GM18951 (cell line): ENCODE results near the gene SEC14L5.

Experiments
- POLR2A ChIP-seq: IDR thresholded peaks from 4 replicates; pipeline ENCODE4 v1.6.1; 2011; ENCODE audit warnings: mild to moderate bottlenecking; ENCODE audit not compliant: insufficient read length, insufficient read depth; ENCODE audit errors: extremely low read depth
- in situ Hi-C: fragments of 300-500 bp; cut with MboI; formaldehyde crosslinking; loops from one replicate; pipeline ENCODE4 v1.12.0; 2022; ENCODE audit warnings: low sequenced_read_pairs, mixed read lengths, inconsistent platforms; ENCODE audit not compliant: unreplicated experiment

The SEC14L5 gene

GRCh38 chr16:4936181-4936990 lies 21.7 kb upstream of the SEC14L5 start:
- TF ChIP-seq POLR2A: no peak
- in situ Hi-C loops: no loop called here

- TF ChIP-seq POLR2A: no peak
- in situ Hi-C loops: no loop called here
Measured at GRCh38 chr16:4936991-4937781, 20.9 kb upstream of the SEC14L5 start, which contains the start of gene PPL. PPL (minus strand) TSS chr16:4937148; CDS start chr16:4937045, 103 bp downstream.

- no peak for TF ChIP-seq POLR2A
- in situ Hi-C loops: no loop called here
Measured at GRCh38 chr16:4937782-4938682, 20.1 kb upstream of the SEC14L5 start.

GRCh38 chr16:4938683-4939030 lies 19.5 kb upstream of the SEC14L5 start:
- in situ Hi-C loops: no loop called here
- no peak for TF ChIP-seq POLR2A

- in situ Hi-C loops: no loop called here
- TF ChIP-seq POLR2A: no peak
Measured at GRCh38 chr16:4940719-4941118, 17.4 kb upstream of the SEC14L5 start.

GRCh38 chr16:4942481-4942880 lies 15.6 kb upstream of the SEC14L5 start:
- in situ Hi-C loops: no loop called here
- TF ChIP-seq POLR2A: no peak

GRCh38 chr16:4944333-4945281 lies 13.5 kb upstream of the SEC14L5 start:
- no peak for TF ChIP-seq POLR2A
- in situ Hi-C loops: no loop called here

GRCh38 chr16:4945560-4946502 lies 12.3 kb upstream of the SEC14L5 start:
- no peak for TF ChIP-seq POLR2A
- in situ Hi-C loops: no loop called here

GRCh38 chr16:4946917-4947316 lies 11.2 kb upstream of the SEC14L5 start:
- in situ Hi-C loops: no loop called here
- no peak for TF ChIP-seq POLR2A

GRCh38 chr16:4947722-4948503 lies 10.2 kb upstream of the SEC14L5 start:
- in situ Hi-C loops: no loop called here

More at GRCh38 chr16:4947722-4948503, 10.2 kb upstream of the SEC14L5 start:
- no peak for TF ChIP-seq POLR2A
